ENCODE measurements around the gene UBXN11.

UBXN11 gene

DNA sequence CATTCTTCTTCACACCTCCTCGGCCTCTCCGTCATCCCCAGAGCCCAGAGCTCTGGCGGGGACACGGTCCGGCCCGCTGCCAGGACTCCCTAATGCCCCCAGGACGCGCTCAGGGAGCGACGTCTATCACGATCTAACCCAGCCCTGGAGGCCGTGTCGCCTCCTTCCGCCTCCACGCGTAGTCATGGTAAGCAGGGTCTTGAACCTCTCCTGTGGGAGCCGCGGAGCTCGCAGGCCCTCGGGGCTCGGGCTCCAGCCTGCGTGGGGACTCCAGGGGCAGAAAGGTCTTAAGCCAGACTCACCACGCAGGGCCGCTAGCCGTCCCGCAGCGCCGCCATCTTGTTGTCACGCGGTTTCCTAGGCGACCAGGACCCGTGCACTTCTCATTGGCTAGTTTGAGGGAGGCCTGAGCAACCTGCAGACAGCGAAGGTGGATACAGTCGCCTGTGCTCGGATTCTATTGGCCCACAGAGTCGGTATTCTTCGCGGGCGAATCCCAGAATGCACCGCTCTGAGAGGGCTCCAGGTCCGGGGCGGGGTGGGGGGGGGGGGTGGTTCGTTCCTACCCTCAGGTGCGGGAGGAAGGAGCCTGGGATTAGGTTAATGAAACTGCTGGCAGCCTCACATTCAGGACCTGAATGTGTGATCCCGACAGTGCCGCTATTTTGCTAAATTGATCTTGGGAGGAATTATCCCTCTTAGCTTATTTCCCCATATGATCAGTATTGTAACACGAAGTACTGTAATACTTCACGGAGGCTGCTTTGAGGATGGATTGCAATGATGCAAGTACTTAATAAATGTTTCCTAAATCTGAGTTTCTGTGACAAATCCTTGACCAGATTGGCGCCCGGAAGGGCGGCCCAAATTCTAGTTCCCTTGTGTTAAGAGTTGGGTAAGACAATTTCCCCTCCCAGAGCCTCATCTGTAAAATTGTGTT, at the start of gene UBXN11:
UBXN11 (minus strand) TSS at position 347 of the 940 bp plus-strand sequence. CDS start 3,753 bp downstream, outside the sequence.
- peak; percentile 98 for DNase-seq (ENCODE audit: low spot score)

DNA sequence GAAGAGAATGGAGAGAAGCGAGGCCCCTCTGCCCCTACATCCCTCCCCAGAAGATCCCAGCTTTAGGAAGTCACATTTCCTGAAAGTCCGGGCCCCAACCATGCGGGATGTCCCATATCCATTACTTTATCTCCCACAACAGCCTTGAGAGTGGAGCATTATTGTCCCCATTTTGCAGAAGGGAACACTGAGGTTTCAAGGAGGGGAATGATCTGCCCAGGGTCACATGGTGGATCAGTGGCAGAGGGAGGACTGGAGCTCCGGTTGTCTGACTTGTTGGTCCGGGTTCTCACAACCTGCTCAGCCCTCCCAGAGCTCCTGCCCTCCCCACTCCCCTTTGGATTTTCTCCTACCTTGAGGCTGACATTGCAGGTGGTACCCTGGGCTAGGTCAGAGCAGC, 49.7 kb upstream of the UBXN11 start:
- DNase-seq (ENCODE audit: low spot score): no peak

DNA sequence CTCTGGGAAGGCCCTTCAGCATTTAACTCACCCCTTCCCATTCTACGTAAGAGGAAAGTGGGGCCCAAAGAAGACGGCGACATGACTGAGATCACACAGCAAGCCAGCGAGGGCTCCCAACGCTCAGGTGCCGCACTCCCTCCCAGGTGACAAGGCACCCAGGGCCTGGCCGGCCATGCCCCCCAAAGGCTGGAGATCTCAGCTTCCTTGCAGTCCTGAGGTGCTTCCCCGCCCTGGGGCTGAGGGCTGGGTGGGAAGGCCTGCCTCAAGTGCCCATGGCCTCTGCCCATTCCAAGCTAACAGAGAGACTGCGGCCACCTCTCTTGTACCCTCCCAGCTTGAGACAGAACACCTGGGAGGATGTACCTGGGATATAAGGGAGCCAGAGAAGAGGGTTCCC, 48.5 kb upstream of the UBXN11 start:
- no peak for DNase-seq (ENCODE audit: low spot score)

- DNase-seq (ENCODE audit: low spot score): no peak
Observed at GRCh38 chr1:26353976-26354820, 47.8 kb upstream of the UBXN11 start, which contains the start of gene CRYBG2. Gene CRYBG2 (minus strand): TSS chr1:26354130. CDS start chr1:26346657, 7,473 bp downstream.

- no peak for DNase-seq (ENCODE audit: low spot score)
Observed at GRCh38 chr1:26353210-26353859, 46.9 kb upstream of the UBXN11 start.

DNA sequence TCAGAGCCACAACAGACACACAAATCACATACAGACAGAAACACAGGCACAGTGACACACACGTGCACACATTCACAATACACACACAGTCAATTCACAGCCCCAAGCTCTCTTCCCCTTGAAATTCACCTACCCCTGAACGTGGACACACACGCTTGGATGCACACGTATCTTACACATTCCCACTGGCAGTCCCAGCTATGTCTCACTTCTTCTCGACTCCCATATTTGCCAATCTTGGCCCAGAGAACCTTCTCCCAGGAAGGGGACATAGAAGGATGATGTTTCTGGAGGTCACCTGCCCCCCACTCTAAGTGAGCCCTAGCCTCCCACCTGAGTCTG, 45.9 kb upstream of the UBXN11 start:
- DNase-seq (ENCODE audit: low spot score): no peak

- DNase-seq (ENCODE audit: low spot score): no peak
Observed at GRCh38 chr1:26351590-26352337, 45.3 kb upstream of the UBXN11 start.

DNA sequence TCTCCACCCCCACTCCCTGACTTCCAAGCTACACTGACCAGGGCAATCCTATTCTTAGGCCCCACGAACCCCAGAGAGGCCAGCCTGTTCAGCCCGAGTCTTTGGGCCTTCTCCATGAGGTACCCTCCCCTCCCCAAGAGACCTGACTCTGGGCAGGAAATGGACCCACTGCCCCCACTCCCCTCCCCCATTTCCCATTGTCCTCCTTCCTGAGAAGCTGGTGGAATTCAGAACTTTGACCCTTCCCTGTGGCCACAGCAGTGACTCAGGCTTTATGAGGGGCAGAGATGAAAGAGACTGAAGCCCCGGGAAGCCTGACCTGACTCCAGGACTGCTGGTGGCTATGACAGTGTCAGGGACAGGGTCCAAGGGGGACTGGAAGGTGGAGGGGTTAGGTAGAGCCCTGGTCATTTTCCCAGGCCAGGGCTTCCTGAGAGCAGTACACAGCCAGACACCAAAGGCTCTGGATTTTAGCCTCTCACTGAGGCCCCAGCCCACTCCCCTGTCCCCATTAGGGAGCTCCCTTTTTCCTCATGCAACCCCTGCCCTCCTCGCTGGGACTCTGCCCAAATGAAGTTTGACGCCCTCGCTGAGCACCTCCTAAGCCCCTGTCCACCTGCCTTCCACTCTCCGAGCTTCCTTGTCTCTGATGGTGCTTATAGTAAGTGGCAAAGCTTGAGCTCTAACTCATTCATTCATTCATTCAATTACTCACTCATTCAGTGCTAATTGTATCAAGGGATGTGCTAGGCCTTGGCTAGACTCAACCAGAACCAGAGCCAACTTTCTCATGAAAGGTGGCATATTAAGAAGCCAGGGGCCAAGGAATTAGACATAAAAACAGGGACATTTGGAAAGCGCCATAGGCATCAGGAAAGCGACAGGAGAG, 44.5 kb upstream of the UBXN11 start:
- no peak for DNase-seq (ENCODE audit: low spot score)

DNA sequence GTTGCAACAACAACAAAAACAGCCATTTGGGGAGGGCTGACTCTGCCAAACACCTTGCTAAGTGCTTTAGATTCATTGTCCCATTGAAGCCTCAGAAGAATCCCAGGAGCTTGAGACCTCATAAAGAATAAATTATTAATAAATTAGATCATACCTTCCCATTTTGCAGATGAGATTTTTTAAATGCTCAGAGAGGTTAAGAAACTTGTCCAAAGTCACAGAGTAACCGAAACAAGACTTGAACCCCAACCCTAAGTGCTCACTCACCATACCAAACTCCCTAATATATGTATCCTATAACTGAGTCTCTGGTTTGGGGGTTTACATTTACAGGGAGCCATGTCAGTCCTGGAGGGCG, 43.9 kb upstream of the UBXN11 start:
- DNase-seq (ENCODE audit: low spot score): no peak

DNA sequence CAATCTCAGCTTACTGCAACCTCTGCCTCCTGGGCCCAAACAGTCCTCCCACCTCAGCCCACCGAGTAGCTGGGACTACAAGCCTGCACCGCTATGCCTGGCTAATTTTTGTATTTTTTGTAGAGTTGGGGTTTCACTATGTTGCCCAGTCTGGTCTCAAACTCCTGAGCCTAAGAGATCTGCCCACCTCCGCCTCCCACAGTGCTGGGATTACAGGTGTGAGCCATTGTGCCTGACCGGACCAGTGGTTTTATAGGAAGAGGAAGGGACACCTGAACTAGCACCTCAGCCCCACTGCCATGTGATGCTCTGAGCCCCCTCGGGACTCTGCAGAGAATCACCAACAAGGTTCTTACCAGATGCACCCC, 43.4 kb upstream of the UBXN11 start:
- DNase-seq (ENCODE audit: low spot score): no peak

DNA sequence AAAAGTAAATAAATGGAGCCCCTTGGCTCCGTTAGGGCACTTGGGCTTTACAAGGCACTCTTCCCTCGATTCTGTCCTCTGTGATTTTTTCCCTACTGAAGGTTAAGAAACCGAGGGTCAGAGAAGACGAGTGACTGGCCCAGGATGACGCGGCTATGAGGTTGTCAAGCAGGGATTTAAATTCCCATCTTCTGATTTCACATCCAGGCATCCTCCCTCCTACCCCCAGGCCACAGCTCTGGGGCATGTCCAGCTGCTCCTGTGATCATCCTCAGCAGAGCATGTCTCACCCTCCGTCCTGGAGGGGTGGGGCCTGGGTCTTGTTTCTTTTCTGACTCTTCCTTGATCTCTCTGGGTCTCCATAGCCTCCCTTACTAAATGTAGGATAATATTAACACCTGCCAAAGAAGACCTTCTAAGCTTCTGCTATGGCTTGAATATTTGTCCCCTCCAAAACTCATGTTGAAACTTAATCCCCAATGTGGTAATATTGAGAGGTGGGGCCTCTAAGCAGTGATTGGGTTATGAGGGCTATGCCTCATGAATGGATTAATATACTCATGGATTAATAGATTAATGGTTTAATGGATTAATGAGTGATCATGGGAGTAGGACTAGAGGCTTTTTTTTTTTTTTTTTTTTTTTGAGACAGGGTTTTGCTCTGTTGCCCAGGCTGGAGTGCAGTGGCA, 42.9 kb upstream of the UBXN11 start:
- no peak for DNase-seq (ENCODE audit: low spot score)

DNA sequence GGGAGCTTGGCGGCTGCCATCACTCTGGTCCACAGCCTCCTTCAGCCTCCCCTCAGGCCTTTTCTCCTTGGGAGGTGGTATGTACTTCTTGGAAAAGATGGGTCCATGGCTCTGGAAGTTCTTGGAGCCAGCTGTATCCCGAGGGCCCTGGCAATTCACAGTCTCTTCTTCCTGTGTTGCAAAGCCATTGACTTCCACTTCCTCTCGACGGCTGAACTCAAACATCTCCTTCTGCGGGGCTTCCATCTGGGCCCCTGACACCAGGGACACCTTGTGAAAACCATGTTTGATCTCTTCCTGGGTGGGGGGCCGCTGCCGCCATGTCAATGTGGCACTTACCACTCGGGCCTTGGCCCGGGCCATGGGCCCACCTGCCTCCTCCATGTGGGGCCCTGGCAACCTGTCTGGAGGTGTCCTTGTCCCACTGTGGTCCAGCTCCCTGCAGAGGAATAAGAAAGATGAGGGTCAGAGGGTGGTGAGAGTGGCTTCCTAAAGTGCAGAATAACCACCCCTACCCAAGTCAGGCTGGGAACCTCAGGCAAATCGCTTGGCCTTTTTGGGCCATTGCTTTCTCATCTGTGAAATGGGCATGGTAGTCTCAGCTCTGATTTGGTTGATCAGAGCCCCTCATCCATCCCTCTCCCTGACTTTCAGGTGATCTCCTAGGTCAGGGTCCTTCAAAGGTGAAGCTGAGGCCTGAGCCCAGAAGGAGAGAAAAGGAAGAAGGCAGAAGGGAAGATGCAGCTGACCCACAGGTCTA, 40.0 kb upstream of the UBXN11 start:
- DNase-seq (ENCODE audit: low spot score): no peak

DNA sequence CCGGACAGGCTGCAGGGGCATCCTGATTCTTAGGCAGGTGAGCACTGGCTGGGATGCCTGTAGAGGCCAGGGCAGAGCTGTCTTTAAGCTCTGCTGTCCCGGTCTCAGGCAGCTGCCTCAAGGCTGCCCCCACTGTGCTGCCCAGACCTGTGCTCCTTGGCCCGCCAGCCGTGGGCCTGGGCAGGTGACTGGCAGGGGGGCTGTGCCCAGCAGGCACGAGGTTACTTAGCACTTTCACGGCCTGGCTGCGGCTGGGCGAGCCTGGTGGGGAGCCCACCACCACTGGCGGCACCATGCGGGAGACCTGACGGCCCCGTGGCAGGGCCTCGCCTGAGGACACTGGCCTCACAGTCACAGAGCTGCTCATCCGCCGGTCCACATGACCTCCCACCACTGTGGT, 39.3 kb upstream of the UBXN11 start:
- DNase-seq (ENCODE audit: low spot score): no peak

DNA sequence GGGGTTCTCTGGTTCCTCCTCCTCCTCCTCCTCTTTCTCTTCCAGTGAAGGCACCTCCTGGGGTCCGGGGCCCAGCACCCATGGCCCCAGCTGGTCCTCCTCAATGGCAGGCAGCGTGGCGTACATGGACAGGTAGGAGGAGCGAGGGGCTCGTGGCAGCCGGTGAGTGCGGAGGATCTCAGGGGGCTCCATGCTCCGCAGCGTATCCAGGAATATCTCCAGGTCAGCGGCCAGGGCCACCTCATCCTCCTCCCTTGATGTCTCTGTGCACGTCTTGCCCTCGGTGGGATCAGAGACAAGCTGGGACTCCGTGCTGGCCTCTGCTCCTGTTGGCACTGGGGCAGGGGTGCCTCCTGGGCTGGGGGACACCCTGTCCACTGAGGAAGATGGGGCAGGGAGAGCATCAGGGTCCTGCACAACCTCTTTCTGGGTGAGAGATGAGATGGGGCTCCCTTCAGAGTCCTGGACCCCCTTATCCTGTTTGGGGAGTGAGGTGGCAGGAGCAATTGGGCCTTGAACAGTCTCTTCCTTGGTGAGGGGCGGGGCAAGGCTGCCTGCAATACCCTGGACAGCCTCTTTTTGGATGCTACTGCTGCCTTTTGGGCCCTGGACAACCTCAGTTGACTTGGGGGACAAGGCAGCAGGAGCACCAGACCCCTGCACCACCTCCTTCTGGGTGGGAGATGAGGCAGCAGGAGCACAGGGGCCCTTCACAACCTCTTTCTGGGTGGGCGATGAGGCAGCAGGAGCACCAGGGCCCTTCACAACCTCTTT, 37.9 kb upstream of the UBXN11 start:
- DNase-seq (ENCODE audit: low spot score): no peak

- DNase-seq (ENCODE audit: low spot score): no peak
Observed at GRCh38 chr1:26340047-26340481, 33.6 kb upstream of the UBXN11 start.

DNA sequence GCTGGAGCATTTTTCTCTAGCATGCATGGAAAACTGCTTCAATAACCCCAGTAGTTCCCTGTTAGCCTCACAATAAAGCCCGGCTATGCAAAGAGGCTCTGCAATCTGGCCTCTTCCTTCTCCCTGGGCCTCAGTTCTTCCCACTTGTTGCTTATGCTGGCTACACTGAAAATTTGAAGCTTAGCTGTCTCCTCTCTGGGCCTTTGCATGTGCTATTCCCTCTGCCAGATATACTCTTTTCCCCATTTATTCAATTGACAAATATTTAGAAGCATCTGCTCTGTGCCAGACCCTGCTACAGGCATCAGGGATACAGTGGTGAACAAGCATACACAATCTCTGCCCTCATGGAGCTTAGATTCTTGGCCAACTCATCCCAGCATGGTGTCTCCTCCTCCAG, 32.2 kb upstream of the UBXN11 start:
- DNase-seq (ENCODE audit: low spot score): no peak

GRCh38 chr1:26337625-26338024, 31.2 kb upstream of the UBXN11 start:
- no peak for DNase-seq (ENCODE audit: low spot score)

DNA sequence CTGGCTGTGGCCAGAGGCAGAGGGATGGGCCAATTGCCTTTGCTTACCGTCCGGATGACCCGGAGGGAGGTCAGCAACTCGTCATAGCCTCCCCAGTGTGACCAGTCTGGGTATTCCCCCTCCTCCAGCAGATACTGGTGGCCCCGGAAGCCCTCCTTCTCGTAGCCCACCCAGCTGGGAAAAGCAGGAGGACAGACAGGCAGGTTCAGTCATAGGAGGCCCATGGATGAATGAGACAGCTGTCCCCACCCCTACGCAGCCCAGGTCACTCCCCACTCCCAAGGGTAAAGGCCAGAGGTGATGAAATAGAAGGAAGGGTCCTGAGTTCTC, 30.7 kb upstream of the UBXN11 start:
- no peak for DNase-seq (ENCODE audit: low spot score)
